Fibroblast of the aortic adventitia (primary cell): ENCODE measurements around the gene IL22RA2. TPM values are rescaled to one million over a fixed set of nuclear protein-coding genes. Genes with fewer than 3 reads are reported as not detected.

Source experiments
- DNase-seq: peaks from one replicate; pipeline ENCODE4 v3.0.0-alpha.2; 2010; ENCODE audit warnings: low read depth
- H3K4me3 ChIP-seq: 2 replicates; pipeline ENCODE4 v1.5.1; 2011; ENCODE audit warnings: low read depth, mild to moderate bottlenecking, control low read depth, low read length, moderate library complexity
- CTCF ChIP-seq: IDR thresholded peaks from 2 replicates; pipeline ENCODE4 v1.5.1; 2011; ENCODE audit warnings: mild to moderate bottlenecking, low read length, control low read depth, inconsistent platforms; ENCODE audit not compliant: insufficient read depth
- total RNA-seq: library from RNA; depleted of rRNA; stranded (reverse); fragments of >200 nt; gene quantifications from 2 replicates; pipeline ENCODE4 v1.2.3, GENCODE V29; 2012; ENCODE audit warnings: low replicate concordance

The IL22RA2 gene
- total RNA-seq, 1 donor: not detected

GRCh38 chr6:137190583-137191094 lies 17.2 kb upstream of the IL22RA2 start:
- no peak for TF ChIP-seq CTCF
- DNase-seq: no peak

GRCh38 chr6:137188855-137189254 lies 15.4 kb upstream of the IL22RA2 start:
- TF ChIP-seq CTCF: no peak
- H3K4me3 ChIP-seq: no peak overlapping the region
- DNase-seq: no peak

More at GRCh38 chr6:137190583-137191094, 17.2 kb upstream of the IL22RA2 start:
- no peak overlapping the region for H3K4me3 ChIP-seq

- TF ChIP-seq CTCF: no peak
- H3K4me3 ChIP-seq: no peak overlapping the region
- DNase-seq: no peak
Measured at GRCh38 chr6:137185290-137185689, 11.8 kb upstream of the IL22RA2 start.

- H3K4me3 ChIP-seq: no peak overlapping the region
- DNase-seq: no peak
- TF ChIP-seq CTCF: no peak
Measured at GRCh38 chr6:137182654-137183073, 9.2 kb upstream of the IL22RA2 start.

GRCh38 chr6:137181891-137182653 lies 8.6 kb upstream of the IL22RA2 start:
- no peak overlapping the region for H3K4me3 ChIP-seq
- no peak for DNase-seq
- no peak for TF ChIP-seq CTCF

- DNase-seq: no peak
- no peak for TF ChIP-seq CTCF
- no peak overlapping the region for H3K4me3 ChIP-seq
Measured at GRCh38 chr6:137177611-137178010, 4.2 kb upstream of the IL22RA2 start.
